ENCODE measurements around the gene PTTG1IP2. TPM values are rescaled to one million over a fixed set of nuclear protein-coding genes. Genes with fewer than 3 reads are reported as not detected.

The PTTG1IP2 gene
- total RNA-seq, 1 experiment from 2014 or later = not detected

- no peaks in the 10 kb centered on the region for H3K9me2 ChIP-seq (ENCODE audit: insufficient read depth)
- POLR2A ChIA-PET = no interaction called here
Measured at GRCh38 chr7:90446137-90446899, 23.1 kb upstream of the PTTG1IP2 start.

More at GRCh38 chr7:90446137-90446899, 23.1 kb upstream of the PTTG1IP2 start:
- H3K27ac ChIP-seq (ENCODE audit: low read depth, low read length) = no peak overlapping the region
- ChIA-PET CTCF (interaction anchor here (1.3 kb wide), 2 partner anchors 9 kb away, joined by 4 to 8 read pairs; no protein-coding TSS in a partner anchor), RAD21 (ENCODE audit: low non-redundant PET in 1 of 2, low total read pairs in 2 of 2, uncharacterized antibody in 2 of 2, unreplicated experiment in 2 of 2) (no interaction called here)
- H3K79me2 ChIP-seq (ENCODE audit: insufficient read depth, low read length) = no peaks in the 10 kb centered on the region
- H3K4me1 ChIP-seq (ENCODE audit: control insufficient read depth in 1 of 2, insufficient read depth in 2 of 2, low read length in 2 of 2) = peaks cover 0 to 4% of the 10 kb centered on the region in 2 experiments; a peak in 1 of 4 replicates
- H3K36me3 ChIP-seq (ENCODE audit: control insufficient read depth in 1 of 2, insufficient read depth in 2 of 2, low read length in 2 of 2) = no peaks in the 10 kb centered on the region
- H3K4me3 ChIP-seq (replicated peaks in 1 of 2; ENCODE audit: low read depth in 1 of 2, low read length in 2 of 2) = no peak overlapping the region
- ATAC-seq (no peak), DNase-seq (ENCODE audit: low read depth, low spot score) (no peak)
- H3K9ac ChIP-seq (ENCODE audit: low read length) = no peak overlapping the region
- H2AFZ ChIP-seq (ENCODE audit: low read depth, low read length, poor library complexity, severe bottlenecking) = no peak overlapping the region
- no peaks in the 10 kb centered on the region for H4K20me1 ChIP-seq (ENCODE audit: insufficient read depth)
- H3K27me3 ChIP-seq (ENCODE audit: insufficient read depth, low read length) = no peaks in the 10 kb centered on the region
- intact Hi-C loops (cut with micrococcal nuclease) = no loop called here
- BruUV-seq (replicated peaks) = no TSS peak
- no peak overlapping the region for H3K4me2 ChIP-seq (ENCODE audit: low read length)
- H3K9me3 ChIP-seq (ENCODE audit: control insufficient read depth in 1 of 2, insufficient read depth in 1 of 2, low read depth in 1 of 2, low read length in 2 of 2) = no peaks in the 10 kb centered on the region
- no peak for TF ChIP-seq ATF3 (IDR thresholded peaks at IDR 0.05)
- no peak for TF ChIP-seq ZNF274 (IDR thresholded peaks at IDR 0.05; ENCODE audit: low read depth, low read length)
- TF ChIP-seq EZH2 (IDR thresholded peaks at IDR 0.05) = no peak
- no peak for TF ChIP-seq JUND (IDR thresholded peaks at IDR 0.05)
- no peak for TF ChIP-seq CEBPB (IDR thresholded peaks at IDR 0.05; ENCODE audit: low read depth)
- TF ChIP-seq TCF7L2 (IDR thresholded peaks at IDR 0.05; ENCODE audit: borderline replicate concordance, extremely low read depth, insufficient read depth, insufficient read length) = no peak
- TF ChIP-seq SIN3A (IDR thresholded peaks at IDR 0.05; ENCODE audit: low read depth) = no peak
- TF ChIP-seq SRF (IDR thresholded peaks at IDR 0.05; ENCODE audit: low read depth) = no peak
- no peak for TF ChIP-seq CTCF (IDR thresholded peaks at IDR 0.05 in 2 of 3, conservative IDR thresholded peaks at IDR 0.05 in 1 of 3; ENCODE audit: borderline replicate concordance in 1 of 3, insufficient read depth in 1 of 3, low read depth in 2 of 3, low read length in 2 of 3)
- TF ChIP-seq MAX (IDR thresholded peaks at IDR 0.05) = no peak
- no peak for TF ChIP-seq EZH2phosphoT487 (IDR thresholded peaks at IDR 0.05; ENCODE audit: borderline replicate concordance)
- TF ChIP-seq REST (IDR thresholded peaks at IDR 0.05; ENCODE audit: low read depth) = no peak
- TF ChIP-seq SP1 (IDR thresholded peaks at IDR 0.05; ENCODE audit: low read depth) = no peak
- no peak for TF ChIP-seq ZFX (IDR thresholded peaks at IDR 0.05)
- TF ChIP-seq YY1 (IDR thresholded peaks at IDR 0.05; ENCODE audit: extremely low read depth, insufficient replicate concordance, low read depth, low read length) = no peak
- TF ChIP-seq CBX3 (IDR thresholded peaks at IDR 0.05; ENCODE audit: low read depth) = no peak
- TF ChIP-seq ZBTB33 (IDR thresholded peaks at IDR 0.05; ENCODE audit: extremely low read depth, insufficient replicate concordance, low read length) = no peak

All from HCT116 (cell line).